ENCODE results near the gene FTO. TPM values are rescaled to one million over a fixed set of nuclear protein-coding genes. Genes with fewer than 3 reads are reported as not detected.

Gene FTO
- total and polyA plus RNA-seq, 2 of the 8 experiments (the other 6 are each of a cell fraction or from before 2014, with no cell fraction given): 34.5 to 59.8 TPM

GRCh38 chr16:53771655-53772497, 67.9 kb downstream of the FTO start (continued):
- TF ChIP-seq CHD7 (IDR thresholded peaks at IDR 0.05; ENCODE audit: insufficient replicate concordance, low read length) (no peak), ATF3 (IDR thresholded peaks at IDR 0.05; ENCODE audit: insufficient read depth, low read depth, low read length) (no peak), CHD1 (IDR thresholded peaks at IDR 0.05; ENCODE audit: low read depth, low read length) (no peak), ZNF274 (IDR thresholded peaks at IDR 0.05; ENCODE audit: borderline replicate concordance, extremely low read depth, low read length) (no peak), TBP (IDR thresholded peaks at IDR 0.05; ENCODE audit: low read depth, low read length) (no peak)
- TF ChIP-seq, protein P1, sequence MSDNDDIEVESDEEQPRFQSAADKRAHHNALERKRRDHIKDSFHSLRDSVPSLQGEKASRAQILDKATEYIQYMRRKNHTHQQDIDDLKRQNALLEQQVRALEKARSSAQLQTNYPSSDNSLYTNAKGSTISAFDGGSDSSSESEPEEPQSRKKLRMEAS (IDR thresholded peaks at IDR 0.05): no peak
- TF ChIP-seq, protein P2, sequence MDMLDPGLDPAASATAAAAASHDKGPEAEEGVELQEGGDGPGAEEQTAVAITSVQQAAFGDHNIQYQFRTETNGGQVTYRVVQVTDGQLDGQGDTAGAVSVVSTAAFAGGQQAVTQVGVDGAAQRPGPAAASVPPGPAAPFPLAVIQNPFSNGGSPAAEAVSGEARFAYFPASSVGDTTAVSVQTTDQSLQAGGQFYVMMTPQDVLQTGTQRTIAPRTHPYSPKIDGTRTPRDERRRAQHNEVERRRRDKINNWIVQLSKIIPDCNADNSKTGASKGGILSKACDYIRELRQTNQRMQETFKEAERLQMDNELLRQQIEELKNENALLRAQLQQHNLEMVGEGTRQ (IDR thresholded peaks at IDR 0.05; ENCODE audit: low read length): no peak

Data from H1 (cell line).